ENCODE data around the gene OR1K1.

Gene OR1K1

DNA sequence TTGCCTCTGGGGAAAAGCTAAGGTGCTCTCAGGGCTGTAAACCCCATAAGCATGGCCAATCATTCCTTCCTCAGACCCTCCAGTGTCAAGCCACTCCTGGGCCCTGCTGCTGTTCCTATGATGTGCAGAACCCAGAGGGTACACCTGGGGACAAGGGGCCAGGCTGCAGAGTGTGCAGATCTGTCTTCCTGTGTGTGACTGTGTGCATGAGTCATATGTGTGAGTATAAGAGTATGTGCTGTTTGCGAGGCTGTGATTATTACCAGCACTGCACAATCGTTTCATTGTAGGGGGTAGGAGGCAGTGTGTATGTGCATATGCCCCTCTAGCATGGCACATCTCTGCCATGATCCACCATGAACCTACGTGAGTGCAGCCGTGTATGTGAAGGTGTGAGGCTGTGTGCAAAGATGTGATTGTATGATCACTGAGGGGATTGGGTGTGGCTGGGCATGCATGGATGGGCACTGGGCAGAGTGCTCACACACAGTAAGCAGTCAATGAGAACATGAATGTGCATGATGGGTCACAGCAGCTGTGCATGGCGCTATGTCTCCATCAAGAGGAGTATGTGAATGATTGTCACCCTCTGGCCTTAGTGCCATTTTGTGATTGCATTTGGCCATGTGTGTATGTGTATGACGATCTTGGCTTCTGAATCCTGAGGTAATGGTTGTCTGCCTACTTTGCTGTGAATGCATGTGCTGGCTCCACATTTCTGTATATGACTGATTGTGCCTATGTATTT is 2.4 kb upstream of the OR1K1 start:
- Histone ChIP-seq H3K27ac (ENCODE audit: low read length) (no peak overlapping the region), H3K79me2 (ENCODE audit: low read length) (no peaks in the 10 kb centered on the region)
- TF ChIP-seq EZH2 (optimal IDR thresholded peaks at IDR 0.05; ENCODE audit: low read depth, low read length) (no peak), EZH2phosphoT487 (IDR thresholded peaks at IDR 0.05; ENCODE audit: low read length) (no peak)
- TF ChIP-seq, protein P1, sequence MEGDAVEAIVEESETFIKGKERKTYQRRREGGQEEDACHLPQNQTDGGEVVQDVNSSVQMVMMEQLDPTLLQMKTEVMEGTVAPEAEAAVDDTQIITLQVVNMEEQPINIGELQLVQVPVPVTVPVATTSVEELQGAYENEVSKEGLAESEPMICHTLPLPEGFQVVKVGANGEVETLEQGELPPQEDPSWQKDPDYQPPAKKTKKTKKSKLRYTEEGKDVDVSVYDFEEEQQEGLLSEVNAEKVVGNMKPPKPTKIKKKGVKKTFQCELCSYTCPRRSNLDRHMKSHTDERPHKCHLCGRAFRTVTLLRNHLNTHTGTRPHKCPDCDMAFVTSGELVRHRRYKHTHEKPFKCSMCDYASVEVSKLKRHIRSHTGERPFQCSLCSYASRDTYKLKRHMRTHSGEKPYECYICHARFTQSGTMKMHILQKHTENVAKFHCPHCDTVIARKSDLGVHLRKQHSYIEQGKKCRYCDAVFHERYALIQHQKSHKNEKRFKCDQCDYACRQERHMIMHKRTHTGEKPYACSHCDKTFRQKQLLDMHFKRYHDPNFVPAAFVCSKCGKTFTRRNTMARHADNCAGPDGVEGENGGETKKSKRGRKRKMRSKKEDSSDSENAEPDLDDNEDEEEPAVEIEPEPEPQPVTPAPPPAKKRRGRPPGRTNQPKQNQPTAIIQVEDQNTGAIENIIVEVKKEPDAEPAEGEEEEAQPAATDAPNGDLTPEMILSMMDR (IDR thresholded peaks at IDR 0.05; ENCODE audit: low read length): no peak

GRCh38 chr9:122806661-122807060 is 6.7 kb downstream of the OR1K1 start:
- H4K20me1 ChIP-seq (ENCODE audit: insufficient read depth, low read length): no peaks in the 10 kb centered on the region
- H3K9me3 ChIP-seq (replicated peaks; ENCODE audit: insufficient read depth, low read length): no peaks in the 10 kb centered on the region
- H3K27ac ChIP-seq (ENCODE audit: low read length): no peak overlapping the region
- TF ChIP-seq EZH2 (optimal IDR thresholded peaks at IDR 0.05; ENCODE audit: low read depth, low read length) (no peak), EZH2phosphoT487 (IDR thresholded peaks at IDR 0.05; ENCODE audit: low read length) (no peak)
- TF ChIP-seq, protein P1 (IDR thresholded peaks at IDR 0.05; ENCODE audit: low read length): no peak
- no peaks in the 10 kb centered on the region for H3K36me3 ChIP-seq (replicated peaks; ENCODE audit: insufficient read depth, low read length)
- no peaks in the 10 kb centered on the region for H3K4me1 ChIP-seq (ENCODE audit: low read length)
- no peaks in the 10 kb centered on the region for H3K9me2 ChIP-seq (replicated peaks; ENCODE audit: insufficient read depth, low read length)
- H3K27me3 ChIP-seq (replicated peaks; ENCODE audit: insufficient read depth, low read length): no peaks in the 10 kb centered on the region
- no peak for DNase-seq
- H3F3A ChIP-seq (ENCODE audit: insufficient read depth, low read length): no peaks in the 10 kb centered on the region
- no peak overlapping the region for H3K4me2 ChIP-seq (ENCODE audit: low read depth, low read length)
- no peak overlapping the region for H2AFZ ChIP-seq (ENCODE audit: low read length)
- no peak overlapping the region for H3K4me3 ChIP-seq (ENCODE audit: low read length)
- H3K9ac ChIP-seq (ENCODE audit: low read length): no peak overlapping the region
- no peaks in the 10 kb centered on the region for H3K79me2 ChIP-seq (ENCODE audit: low read length)

More for the DNA sequence above, 2.4 kb upstream of the OR1K1 start:
- H3K36me3 ChIP-seq (replicated peaks; ENCODE audit: insufficient read depth, low read length): no peaks in the 10 kb centered on the region
- no peaks in the 10 kb centered on the region for H3K9me3 ChIP-seq (replicated peaks; ENCODE audit: insufficient read depth, low read length)
- H3F3A ChIP-seq (ENCODE audit: insufficient read depth, low read length): no peaks in the 10 kb centered on the region
- H3K4me2 ChIP-seq (ENCODE audit: low read depth, low read length): no peak overlapping the region
- no peak for DNase-seq
- H3K27me3 ChIP-seq (replicated peaks; ENCODE audit: insufficient read depth, low read length): no peaks in the 10 kb centered on the region
- no peak overlapping the region for H3K9ac ChIP-seq (ENCODE audit: low read length)
- H3K4me3 ChIP-seq (ENCODE audit: low read length): no peak overlapping the region
- no peaks in the 10 kb centered on the region for H3K9me2 ChIP-seq (replicated peaks; ENCODE audit: insufficient read depth, low read length)
- no peaks in the 10 kb centered on the region for H4K20me1 ChIP-seq (ENCODE audit: insufficient read depth, low read length)
- H2AFZ ChIP-seq (ENCODE audit: low read length): no peak overlapping the region
- H3K4me1 ChIP-seq (ENCODE audit: low read length): peaks cover 5% of the 10 kb centered on the region

DNA sequence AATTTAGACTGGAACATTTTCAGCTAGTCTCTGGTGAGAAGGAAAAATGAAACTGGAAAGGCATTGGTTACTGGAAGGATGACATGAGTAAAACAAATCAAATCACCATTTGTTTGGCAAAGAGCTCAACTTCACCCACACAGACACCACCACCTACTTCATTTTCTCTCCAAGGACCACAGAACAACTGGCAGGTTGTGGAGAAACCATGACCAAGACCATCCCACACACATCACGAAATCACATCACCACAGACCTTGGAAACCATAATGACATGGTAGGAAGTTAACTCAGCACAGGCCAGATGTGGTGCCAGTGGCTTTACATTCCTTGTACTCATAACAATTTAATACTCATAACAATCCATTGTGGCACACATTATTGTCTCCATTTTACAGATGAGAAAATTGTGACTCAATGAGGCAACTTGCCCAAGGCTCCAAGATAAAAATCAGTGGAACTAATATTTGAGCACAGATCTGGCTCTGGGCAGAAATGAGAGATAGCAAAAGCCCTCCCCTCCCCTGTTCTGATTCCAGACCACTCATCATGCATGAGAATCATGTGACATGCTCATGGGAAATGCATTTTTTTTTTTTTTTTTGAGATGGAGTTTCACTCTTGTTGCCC is 7.5 kb downstream of the OR1K1 start:
- Histone ChIP-seq H3K9me2 (replicated peaks; ENCODE audit: insufficient read depth, low read length) (no peaks in the 10 kb centered on the region), H3K9ac (ENCODE audit: low read length) (no peak overlapping the region), H3K27me3 (replicated peaks; ENCODE audit: insufficient read depth, low read length) (no peaks in the 10 kb centered on the region), H3F3A (ENCODE audit: insufficient read depth, low read length) (no peaks in the 10 kb centered on the region), H4K20me1 (ENCODE audit: insufficient read depth, low read length) (no peaks in the 10 kb centered on the region), H3K4me3 (ENCODE audit: low read length) (no peak overlapping the region), H3K36me3 (replicated peaks; ENCODE audit: insufficient read depth, low read length) (no peaks in the 10 kb centered on the region), H2AFZ (ENCODE audit: low read length) (no peak overlapping the region), H3K4me2 (ENCODE audit: low read depth, low read length) (no peak overlapping the region), H3K79me2 (ENCODE audit: low read length) (no peaks in the 10 kb centered on the region), H3K9me3 (replicated peaks; ENCODE audit: insufficient read depth, low read length) (no peaks in the 10 kb centered on the region), H3K27ac (ENCODE audit: low read length) (no peak overlapping the region), H3K4me1 (ENCODE audit: low read length) (no peaks in the 10 kb centered on the region)
- DNase-seq: no peak
- TF ChIP-seq EZH2 (optimal IDR thresholded peaks at IDR 0.05; ENCODE audit: low read depth, low read length) (no peak), EZH2phosphoT487 (IDR thresholded peaks at IDR 0.05; ENCODE audit: low read length) (no peak)
- TF ChIP-seq, protein P1 (IDR thresholded peaks at IDR 0.05; ENCODE audit: low read length): no peak

All from MM.1S (cell line).